Epithelial cell of esophagus (primary cell): ENCODE data around the gene NOC2L.

Experiments used
- DNase-seq: peaks from one replicate; pipeline ENCODE4 v3.0.0; 2010; ENCODE audit warnings: low read depth
- H3K4me3 ChIP-seq: 2 replicates; pipeline ENCODE4 v1.5.1; 2011; ENCODE audit warnings: mild to moderate bottlenecking, low read length, control low read depth
- CTCF ChIP-seq: IDR thresholded peaks from 2 replicates; pipeline ENCODE4 v1.5.1; 2011; ENCODE audit warnings: low read depth, mild to moderate bottlenecking, low read length, control low read depth, inconsistent platforms; ENCODE audit not compliant: insufficient read depth; ENCODE audit errors: missing control alignments

The NOC2L gene

GRCh38 chr1:971751-972506, 12.9 kb upstream of the NOC2L start:
- H3K4me3 ChIP-seq, result no peak overlapping the region
- DNase-seq, result no peak
- no peak for TF ChIP-seq CTCF

GRCh38 chr1:970973-971730, 12.1 kb upstream of the NOC2L start:
- DNase-seq, result peak; percentile 71
- H3K4me3 ChIP-seq, result no peak overlapping the region
- no peak for TF ChIP-seq CTCF

- no peak for TF ChIP-seq CTCF
- DNase-seq, result no peak
- no peak overlapping the region for H3K4me3 ChIP-seq
Measured at GRCh38 chr1:970242-970972, 11.4 kb upstream of the NOC2L start.

GRCh38 chr1:969260-969855, 10.3 kb upstream of the NOC2L start:
- DNase-seq, result no peak
- H3K4me3 ChIP-seq, result no peak overlapping the region
- no peak for TF ChIP-seq CTCF

- no peak for TF ChIP-seq CTCF
- peak; percentile 50 for DNase-seq
- peak overlapping the region; percentile 75 for H3K4me3 ChIP-seq
Measured at GRCh38 chr1:967466-968343, 8.6 kb upstream of the NOC2L start.
